HCT116 (cell line): Measurements from ENCODE around the gene USP33.

Experiments used
- CEBPB ChIP-seq: IDR thresholded peaks from 2 replicates; pipeline ENCODE4 v1.6.1; 2012; ENCODE audit warnings: low read depth
- EZH2 ChIP-seq: fragments of 200-600 bp; sonication (generic); IDR thresholded peaks from 2 replicates; pipeline ENCODE4 v1.6.1; 2017; ENCODE audit warnings: antibody characterized with exemption, mixed run types
- JUND ChIP-seq: IDR thresholded peaks from 2 replicates; pipeline ENCODE4 v1.6.1; 2012
- POLR2A ChIP-seq: IDR thresholded peaks from 2 replicates; pipeline ENCODE4 v1.7.0; 2011; ENCODE audit warnings: borderline replicate concordance; ENCODE audit not compliant: insufficient read depth, insufficient read length; ENCODE audit errors: extremely low read depth
- POLR2AphosphoS5 ChIP-seq: IDR thresholded peaks from 2 replicates; pipeline ENCODE4 v1.6.1; 2011; ENCODE audit warnings: mild to moderate bottlenecking, low read depth, low read length, moderate library complexity
- RAD21 ChIP-seq: IDR thresholded peaks from 2 replicates; pipeline ENCODE4 v1.6.1; 2012; ENCODE audit warnings: low read depth, mild to moderate bottlenecking
- SRF ChIP-seq: IDR thresholded peaks from 2 replicates; pipeline ENCODE4 v1.6.1; 2012; ENCODE audit warnings: low read depth
- TCF7L2 ChIP-seq: IDR thresholded peaks from 2 replicates; pipeline ENCODE4 v1.7.0; 2011; ENCODE audit warnings: borderline replicate concordance, inconsistent platforms; ENCODE audit not compliant: insufficient read depth, insufficient read length; ENCODE audit errors: extremely low read depth
- YY1 ChIP-seq: IDR thresholded peaks from 2 replicates; pipeline ENCODE4 v1.6.1; 2011; ENCODE audit warnings: low read length, low read depth, moderate library complexity, mild to moderate bottlenecking; ENCODE audit not compliant: insufficient replicate concordance; ENCODE audit errors: extremely low read depth
- ZBTB33 ChIP-seq: IDR thresholded peaks from 2 replicates; pipeline ENCODE4 v1.6.1; 2011; ENCODE audit warnings: mild to moderate bottlenecking, low read length, moderate library complexity; ENCODE audit not compliant: insufficient replicate concordance; ENCODE audit errors: extremely low read depth
- ZNF274 ChIP-seq: fragments of 200-500 bp; sonication (Bioruptor generic); IDR thresholded peaks from 2 replicates; pipeline ENCODE4 v1.6.1; 2014; ENCODE audit warnings: mild to moderate bottlenecking, low read depth, low read length, inconsistent platforms
- TF ChIP-seq, protein P1 (sequence below), 3 experiments: fragments of 200-600 bp in 1 of 3; sonication (generic) in 1 of 3; IDR thresholded peaks in 2 of 3; conservative IDR thresholded peaks in 1 of 3; 2 replicates each; pipeline ENCODE4 v1.5.1; 2012 to 2017; ENCODE audit warnings: low read depth in 2 of 3, low read length in 2 of 3, antibody characterized with exemption in 1 of 3, borderline replicate concordance in 1 of 3, control low read depth in 1 of 3, mild to moderate bottlenecking in 1 of 3, mixed read lengths in 1 of 3, mixed run types in 1 of 3, moderate library complexity in 1 of 3; ENCODE audit not compliant: insufficient read depth in 1 of 3
- TF ChIP-seq, protein P2 (sequence below): IDR thresholded peaks from 2 replicates; pipeline ENCODE4 v1.6.1; 2012
- TF ChIP-seq, protein P3 (sequence below): IDR thresholded peaks from 2 replicates; pipeline ENCODE4 v1.6.1; 2012; ENCODE audit warnings: low read depth

DNA sequence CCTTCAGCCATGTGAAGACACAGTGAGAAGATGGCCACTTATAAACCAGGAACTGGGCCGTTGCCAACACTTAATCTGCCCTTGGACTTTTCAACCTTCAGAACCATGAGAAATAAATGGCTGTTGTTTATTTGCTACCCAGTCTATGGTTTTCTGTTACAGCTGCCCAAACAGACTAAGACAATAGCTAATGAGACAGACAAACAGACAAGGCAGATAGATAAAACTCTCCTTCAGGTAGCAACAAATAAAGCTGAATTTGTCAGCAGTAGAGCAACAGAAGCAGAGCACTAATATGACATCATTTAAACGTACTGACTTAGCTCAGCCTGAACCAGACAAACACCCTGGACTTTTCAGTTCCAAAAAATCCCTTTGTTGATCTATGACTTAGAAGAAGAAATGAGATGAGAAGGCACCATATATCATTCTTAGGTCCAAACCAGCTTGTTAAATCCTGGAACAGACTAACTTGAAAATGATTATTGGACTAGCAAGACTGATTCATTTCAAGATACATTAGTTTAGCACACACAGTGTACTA, 104.1 kb downstream of the USP33 start:
- no peak for TF ChIP-seq POLR2A
- TF ChIP-seq ZBTB33, result no peak
- no peak for TF ChIP-seq EZH2
- no peak for TF ChIP-seq ZNF274
- TF ChIP-seq POLR2AphosphoS5, result no peak
- TF ChIP-seq, protein P1, sequence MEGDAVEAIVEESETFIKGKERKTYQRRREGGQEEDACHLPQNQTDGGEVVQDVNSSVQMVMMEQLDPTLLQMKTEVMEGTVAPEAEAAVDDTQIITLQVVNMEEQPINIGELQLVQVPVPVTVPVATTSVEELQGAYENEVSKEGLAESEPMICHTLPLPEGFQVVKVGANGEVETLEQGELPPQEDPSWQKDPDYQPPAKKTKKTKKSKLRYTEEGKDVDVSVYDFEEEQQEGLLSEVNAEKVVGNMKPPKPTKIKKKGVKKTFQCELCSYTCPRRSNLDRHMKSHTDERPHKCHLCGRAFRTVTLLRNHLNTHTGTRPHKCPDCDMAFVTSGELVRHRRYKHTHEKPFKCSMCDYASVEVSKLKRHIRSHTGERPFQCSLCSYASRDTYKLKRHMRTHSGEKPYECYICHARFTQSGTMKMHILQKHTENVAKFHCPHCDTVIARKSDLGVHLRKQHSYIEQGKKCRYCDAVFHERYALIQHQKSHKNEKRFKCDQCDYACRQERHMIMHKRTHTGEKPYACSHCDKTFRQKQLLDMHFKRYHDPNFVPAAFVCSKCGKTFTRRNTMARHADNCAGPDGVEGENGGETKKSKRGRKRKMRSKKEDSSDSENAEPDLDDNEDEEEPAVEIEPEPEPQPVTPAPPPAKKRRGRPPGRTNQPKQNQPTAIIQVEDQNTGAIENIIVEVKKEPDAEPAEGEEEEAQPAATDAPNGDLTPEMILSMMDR (IDR thresholded peaks at IDR 0.05 in 2 of 3, conservative IDR thresholded peaks at IDR 0.05 in 1 of 3; ENCODE audit: borderline replicate concordance in 1 of 3, insufficient read depth in 1 of 3, low read depth in 2 of 3, low read length in 2 of 3), result no peak
- TF ChIP-seq CEBPB, result no peak
- TF ChIP-seq, protein P2, sequence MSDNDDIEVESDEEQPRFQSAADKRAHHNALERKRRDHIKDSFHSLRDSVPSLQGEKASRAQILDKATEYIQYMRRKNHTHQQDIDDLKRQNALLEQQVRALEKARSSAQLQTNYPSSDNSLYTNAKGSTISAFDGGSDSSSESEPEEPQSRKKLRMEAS, result no peak
- TF ChIP-seq JUND, result no peak
- no peak for TF ChIP-seq RAD21
- TF ChIP-seq TCF7L2, result no peak
- no peak for TF ChIP-seq YY1
- TF ChIP-seq SRF, result no peak
- TF ChIP-seq, protein P3, sequence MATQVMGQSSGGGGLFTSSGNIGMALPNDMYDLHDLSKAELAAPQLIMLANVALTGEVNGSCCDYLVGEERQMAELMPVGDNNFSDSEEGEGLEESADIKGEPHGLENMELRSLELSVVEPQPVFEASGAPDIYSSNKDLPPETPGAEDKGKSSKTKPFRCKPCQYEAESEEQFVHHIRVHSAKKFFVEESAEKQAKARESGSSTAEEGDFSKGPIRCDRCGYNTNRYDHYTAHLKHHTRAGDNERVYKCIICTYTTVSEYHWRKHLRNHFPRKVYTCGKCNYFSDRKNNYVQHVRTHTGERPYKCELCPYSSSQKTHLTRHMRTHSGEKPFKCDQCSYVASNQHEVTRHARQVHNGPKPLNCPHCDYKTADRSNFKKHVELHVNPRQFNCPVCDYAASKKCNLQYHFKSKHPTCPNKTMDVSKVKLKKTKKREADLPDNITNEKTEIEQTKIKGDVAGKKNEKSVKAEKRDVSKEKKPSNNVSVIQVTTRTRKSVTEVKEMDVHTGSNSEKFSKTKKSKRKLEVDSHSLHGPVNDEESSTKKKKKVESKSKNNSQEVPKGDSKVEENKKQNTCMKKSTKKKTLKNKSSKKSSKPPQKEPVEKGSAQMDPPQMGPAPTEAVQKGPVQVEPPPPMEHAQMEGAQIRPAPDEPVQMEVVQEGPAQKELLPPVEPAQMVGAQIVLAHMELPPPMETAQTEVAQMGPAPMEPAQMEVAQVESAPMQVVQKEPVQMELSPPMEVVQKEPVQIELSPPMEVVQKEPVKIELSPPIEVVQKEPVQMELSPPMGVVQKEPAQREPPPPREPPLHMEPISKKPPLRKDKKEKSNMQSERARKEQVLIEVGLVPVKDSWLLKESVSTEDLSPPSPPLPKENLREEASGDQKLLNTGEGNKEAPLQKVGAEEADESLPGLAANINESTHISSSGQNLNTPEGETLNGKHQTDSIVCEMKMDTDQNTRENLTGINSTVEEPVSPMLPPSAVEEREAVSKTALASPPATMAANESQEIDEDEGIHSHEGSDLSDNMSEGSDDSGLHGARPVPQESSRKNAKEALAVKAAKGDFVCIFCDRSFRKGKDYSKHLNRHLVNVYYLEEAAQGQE, result no peak
